ENCODE results near the gene NT5C3B.
"Not testable (repeated sequence)": the region's sequence is repeated elsewhere in the genome, so short reads cannot be mapped to it uniquely, and the experiment has no call there.

The NT5C3B gene

GRCh38 chr17:41779954-41780353, 56.1 kb downstream of the NT5C3B start:
- no peak for DNase-seq

GRCh38 chr17:41777574-41778188, 58.4 kb downstream of the NT5C3B start:
- peak; percentile 91 for DNase-seq

- DNase-seq, result no peak
Measured at GRCh38 chr17:41777157-41777573, 58.9 kb downstream of the NT5C3B start.

- not testable (repeated sequence) for DNase-seq
Measured at GRCh38 chr17:41776262-41776900, 59.7 kb downstream of the NT5C3B start.

- no peak for DNase-seq
Measured at GRCh38 chr17:41775394-41776226, 60.4 kb downstream of the NT5C3B start.

All from NCI-H226 (cell line).